GM19372 (cell line): ENCODE measurements around the gene SCRG1.

ENCODE experiments used
- ATAC-seq: cut with Tn5 transposase; IDR thresholded peaks from one replicate; pipeline ENCODE4 v1.9.1; 2021; ENCODE audit warnings: mild to moderate bottlenecking, low read depth, moderate library complexity; ENCODE audit not compliant: unreplicated experiment

SCRG1 gene

DNA sequence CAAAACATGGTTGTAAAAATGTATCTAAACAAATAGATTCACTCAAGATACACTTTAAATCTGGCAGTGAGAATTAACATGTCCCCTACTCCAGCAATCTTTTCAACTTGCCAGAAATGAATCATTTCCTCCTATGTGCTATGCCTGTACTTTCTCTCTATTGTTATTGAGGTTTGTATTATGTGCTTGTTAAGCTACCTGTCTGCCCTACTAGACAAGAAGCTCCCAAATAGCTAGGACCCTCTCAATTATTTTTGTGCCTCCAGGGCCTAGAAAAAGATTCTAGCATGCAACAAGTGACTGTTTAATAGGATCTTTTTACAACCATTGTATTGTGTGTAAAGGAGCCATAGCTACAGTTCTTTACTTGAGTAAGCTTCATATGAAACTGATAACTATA is 31.6 kb downstream of the SCRG1 start:
- ATAC-seq: no peak

DNA sequence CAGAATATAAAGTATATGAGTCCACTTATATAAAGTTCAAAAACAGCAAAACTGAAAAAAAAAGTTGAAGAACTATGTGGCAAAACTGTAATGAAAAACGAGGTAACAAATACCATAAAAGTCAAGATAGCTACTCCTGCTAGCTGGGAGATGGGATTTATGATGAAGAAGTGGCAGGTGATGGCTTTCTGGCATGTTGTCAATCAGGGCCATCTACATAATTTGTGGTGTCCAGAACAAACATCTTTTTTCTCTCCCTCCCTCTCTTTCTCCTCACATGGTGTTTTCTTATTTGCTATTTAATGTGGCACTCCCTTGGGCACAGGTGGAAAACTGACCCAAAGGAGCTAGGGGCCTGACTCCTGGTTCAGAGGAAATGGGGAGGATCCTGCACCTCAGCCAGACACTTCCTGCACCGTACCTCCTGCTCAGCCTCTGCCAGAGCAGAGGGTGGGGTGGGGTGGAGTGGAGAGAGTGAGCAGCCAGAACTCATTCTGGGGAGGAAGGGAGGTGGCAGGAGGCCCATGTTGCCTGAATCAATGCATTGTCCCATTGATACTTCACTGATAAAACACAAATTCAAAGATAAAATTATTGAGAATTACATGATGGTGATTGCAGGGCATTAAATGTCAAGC is 33.4 kb downstream of the SCRG1 start:
- no peak for ATAC-seq

DNA sequence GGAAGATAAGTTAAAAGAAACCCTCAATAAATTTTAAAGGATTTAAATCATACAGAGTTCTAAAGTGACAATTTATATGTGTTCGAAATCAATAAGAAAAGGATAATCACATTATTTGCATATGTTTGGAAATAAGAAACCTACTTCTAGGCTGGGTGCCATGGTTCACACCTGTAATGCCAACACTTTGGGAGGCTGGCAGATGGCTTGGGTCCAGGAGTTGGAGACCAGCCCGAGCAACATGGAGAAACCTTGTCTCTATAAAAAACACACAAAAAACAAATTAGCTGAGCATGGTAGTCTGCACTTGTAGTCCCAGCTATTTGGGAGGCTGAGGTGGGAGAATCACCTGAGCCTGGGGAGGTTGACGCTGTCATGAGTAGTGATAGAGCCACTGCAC is 36.2 kb downstream of the SCRG1 start:
- no peak for ATAC-seq

DNA sequence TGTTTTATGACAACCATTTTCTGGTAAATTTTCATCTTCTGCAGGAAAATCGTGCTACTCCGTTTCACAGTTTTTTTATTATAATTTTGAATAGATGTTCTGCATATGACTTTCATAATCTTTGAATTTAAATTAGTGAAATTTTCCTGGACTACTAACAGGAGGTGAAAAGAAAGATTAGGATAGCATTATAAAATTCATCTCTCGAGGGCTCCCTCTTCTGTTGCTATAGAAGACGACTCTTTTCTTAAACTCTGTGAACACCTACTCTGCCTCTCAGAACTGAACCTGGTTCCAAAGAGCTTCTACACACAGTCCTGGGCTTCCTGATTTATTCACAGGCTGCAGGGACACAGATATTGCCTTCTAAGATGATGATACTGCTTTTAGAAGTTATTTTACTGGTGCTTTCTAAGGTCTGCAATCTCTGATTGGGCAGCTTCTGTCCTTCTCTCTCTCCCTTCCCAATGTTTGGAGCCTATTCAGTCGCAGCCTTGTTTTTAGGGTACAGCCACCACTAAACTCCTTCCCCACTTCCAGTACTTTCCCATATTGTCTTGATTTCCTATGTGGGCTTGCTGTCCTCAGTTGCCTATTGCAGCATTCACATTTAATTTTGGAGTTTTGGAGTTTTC is 38.2 kb downstream of the SCRG1 start:
- no peak for ATAC-seq

DNA sequence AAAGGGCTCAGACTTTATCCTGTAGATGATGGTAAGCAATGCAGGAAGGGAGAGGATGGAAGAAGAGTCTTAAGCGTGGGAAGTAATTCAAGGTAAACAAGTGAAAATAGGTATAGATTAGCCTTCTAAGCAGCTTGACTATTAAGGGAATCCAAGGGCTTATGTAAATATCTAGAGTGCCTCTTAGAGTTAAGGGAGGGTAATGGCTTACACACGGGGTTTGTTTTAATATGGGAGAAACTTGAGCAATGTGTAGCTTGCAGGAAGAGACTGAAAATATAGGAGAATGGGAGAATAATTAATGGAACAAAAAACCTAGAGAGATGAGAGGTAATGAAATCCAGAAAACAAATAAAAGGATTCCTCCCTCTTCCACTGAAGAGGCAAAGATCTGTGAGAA is 41.0 kb downstream of the SCRG1 start:
- ATAC-seq: no peak

DNA sequence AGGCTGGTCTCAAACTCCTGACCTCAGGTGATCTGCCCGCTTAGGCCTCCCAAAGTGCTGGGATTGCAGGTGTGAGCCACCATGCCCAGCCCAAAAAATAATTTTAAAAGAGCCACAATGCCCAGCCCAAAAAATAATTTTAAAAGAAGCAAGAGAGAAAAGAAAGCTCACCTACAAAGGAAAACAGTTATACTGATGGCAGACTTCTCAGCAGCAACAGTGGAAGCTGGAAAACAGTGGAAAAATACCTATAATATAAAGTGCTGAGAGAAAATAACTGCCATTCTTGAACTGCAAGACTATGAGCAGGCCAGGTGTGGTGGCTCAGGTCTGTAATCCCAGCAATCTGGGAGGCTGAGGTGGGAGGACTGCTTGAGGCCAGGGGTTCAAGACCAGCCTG is 51.4 kb downstream of the SCRG1 start:
- ATAC-seq: no peak

DNA sequence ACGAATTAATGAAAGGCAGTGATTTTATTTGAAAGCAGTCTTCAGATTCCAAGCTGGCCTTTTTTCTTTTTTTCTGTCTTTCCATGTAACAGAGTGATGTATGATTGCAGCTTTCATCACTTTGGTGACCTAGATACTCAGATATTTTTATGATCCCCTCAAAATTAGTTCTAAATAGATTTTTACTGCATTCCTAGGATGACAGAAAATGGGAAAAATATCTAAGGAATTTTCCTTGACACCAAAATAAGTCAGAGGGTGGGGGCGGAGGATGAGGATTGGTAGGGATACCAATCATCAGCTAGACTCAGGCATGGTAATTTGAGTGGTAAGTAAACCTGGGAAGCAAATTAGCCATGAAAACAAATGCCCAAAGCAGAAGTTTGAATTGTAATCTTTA is 52.8 kb downstream of the SCRG1 start:
- ATAC-seq: no peak

DNA sequence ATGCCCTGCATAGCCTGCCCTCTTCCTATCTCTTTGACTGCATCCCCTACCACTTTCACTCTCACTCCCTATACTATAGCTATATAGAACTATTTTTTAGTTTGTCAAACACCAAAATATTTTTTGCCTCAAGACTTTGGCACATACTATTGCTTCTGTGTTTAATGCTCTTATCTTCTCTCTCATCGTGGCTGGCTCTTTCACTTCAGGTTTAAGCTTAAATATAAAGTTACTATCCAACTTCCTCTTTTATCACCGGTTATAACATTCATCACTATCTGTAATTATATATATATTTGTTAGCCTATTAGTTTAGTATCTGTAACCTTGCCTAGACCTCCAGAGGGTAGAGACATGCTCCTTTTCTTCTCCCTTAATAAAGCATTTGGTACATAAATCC is 53.3 kb downstream of the SCRG1 start:
- no peak for ATAC-seq

DNA sequence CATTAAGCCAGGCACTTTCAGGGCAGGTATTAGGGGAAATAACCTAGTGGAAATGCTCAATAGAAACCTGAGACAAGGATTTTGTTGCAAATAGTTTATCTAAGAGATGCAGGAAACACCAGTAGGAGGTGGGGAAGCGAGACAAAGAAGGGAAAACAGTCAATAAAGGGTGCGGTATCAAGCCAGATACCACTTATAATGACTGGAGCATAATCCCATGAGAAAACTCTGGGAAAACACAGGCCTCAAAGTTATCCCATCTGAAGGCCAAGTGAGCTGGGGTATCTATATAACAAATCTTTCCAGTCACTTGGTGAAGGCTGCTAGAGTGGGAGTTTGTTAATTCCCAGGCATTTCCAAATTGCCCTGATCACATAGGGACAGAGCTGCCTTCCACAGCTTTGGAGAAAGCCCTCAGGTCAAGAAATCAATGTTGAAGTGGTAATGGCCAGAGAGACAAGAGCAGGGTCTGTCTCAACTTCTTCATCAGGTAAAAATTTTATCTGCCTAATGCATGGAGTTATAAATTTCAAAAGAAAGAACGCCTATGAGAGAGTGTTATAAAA is 55.0 kb downstream of the SCRG1 start:
- ATAC-seq: no peak

DNA sequence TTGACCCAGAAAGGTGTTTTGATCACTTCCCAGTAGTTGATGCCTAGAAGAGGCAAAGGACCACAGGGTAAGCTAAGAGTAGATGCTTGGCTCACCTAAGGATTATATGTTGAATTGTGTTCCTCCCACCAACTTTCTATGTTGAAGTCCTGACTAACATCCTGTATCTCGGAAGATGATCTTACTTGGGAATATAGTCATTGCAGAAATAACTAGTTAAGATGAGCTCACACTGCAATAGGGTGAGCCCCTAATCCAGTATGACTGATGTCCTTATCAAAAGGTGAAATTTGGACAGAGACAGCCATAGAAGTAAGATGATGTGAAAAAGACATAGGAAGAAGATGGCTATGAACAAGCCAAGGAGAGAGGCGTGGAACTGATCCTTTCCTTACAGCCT is 61.5 kb downstream of the SCRG1 start:
- no peak for ATAC-seq

DNA sequence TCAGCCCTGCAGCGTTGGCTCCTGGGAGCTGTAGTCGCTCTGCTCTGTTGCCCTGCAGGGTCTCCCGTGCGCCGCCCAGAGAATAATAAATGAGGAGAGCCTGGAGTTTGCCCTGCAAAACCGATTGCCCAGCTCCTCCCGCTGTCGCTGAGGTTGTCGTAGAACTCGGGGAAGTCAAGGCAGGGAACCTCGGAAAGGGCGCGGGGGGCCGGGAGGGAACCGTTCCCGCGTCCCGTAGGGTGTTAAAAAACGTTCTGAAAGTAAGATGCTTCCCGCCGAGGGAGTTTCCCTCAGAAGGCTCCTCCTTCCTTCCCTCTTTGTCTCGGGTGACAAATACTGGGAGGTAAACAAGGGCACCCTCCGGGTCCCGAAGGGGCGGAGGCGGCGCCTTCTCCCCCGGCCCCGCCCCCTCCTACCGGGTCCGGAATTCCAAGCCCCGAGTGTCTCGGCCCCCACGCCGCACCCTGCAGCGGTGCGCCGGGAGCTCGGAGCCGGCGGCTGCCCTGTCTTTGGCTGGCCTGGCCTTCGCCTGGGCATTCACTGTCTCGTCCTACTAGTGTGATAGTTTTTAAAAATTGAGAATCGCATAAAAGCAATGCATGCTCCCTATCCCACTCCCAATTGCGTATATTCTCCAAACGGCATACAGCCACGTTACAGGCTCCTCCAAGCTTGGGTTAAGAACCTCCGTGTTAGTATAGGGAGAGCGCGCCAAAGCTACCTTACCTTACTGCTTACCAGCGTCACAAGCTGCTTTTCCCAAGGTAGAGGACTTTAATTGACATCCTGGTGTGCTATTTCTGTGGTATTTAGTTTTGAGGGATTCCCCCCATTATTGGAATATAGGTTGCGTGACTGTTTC is 63.8 kb downstream of the SCRG1 start:
- peak; percentile 27 for ATAC-seq
